Testis (tissue), 2 donors: ENCODE results near the gene MED8.

Experiments
- CTCF ChIP-seq, 3 experiments: fragments of 450-650 bp in 2 of 3; fragments of 200-600 bp in 1 of 3; sonication (generic) in 1 of 3; IDR thresholded peaks; one replicate each; pipeline ENCODE4 v1.5.1; 2016 to 2019; ENCODE audit warnings: antibody characterized with exemption in 3 of 3, mild to moderate bottlenecking in 2 of 3, moderate library complexity in 1 of 3
- POLR2A ChIP-seq: fragments of 450-650 bp; IDR thresholded peaks from one replicate; pipeline ENCODE4 v1.6.1; 2017; ENCODE audit warnings: antibody characterized with exemption, mild to moderate bottlenecking, moderate library complexity

DNA sequence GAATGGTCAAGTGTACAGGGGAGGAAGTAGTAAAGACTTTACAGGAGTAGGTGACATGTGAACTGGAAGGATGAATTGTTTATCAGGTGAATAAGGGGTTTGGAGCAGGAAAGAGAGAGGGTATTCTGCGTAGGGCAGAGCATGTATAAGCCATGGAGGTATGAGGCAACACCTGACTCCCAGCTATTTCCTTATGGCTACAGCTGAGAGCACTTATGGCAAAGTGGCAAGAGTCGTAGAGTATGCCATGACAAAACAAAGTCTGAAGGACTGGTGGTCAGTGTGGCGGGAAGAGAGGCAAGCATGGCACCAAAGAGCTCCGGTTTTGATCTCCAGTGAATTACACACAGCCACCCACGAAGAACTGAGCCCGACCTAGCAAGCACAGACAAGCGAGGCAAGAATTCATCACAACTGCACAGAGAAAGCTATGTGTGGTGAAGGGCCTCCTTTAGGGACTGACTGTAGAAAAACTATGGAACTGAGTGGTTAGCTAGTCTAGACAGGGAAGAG lies 12.8 kb downstream of the MED8 start:
- no peak for TF ChIP-seq CTCF (IDR thresholded peaks at IDR 0.05)
- no peak for TF ChIP-seq POLR2A
